OCI-LY7 (cell line): Measurements from ENCODE around the gene GALNT6. TPM values are rescaled to one million over a fixed set of nuclear protein-coding genes. Genes with fewer than 3 reads are reported as not detected.

Experiments
- BruUV-seq: library from RNA; stranded (reverse); fragments of 400-500 nt; replicated peaks from 2 replicates; lab custom pipeline; 2021; lab: Mats Ljungman, UMichigan
- CTCF ChIA-PET: fragments of 300-600 bp; sonication (Branson Sonifier 250); formaldehyde crosslinking; loops from one replicate; lab custom pipeline; 2022; ENCODE audit warnings: antibody characterized with exemption; ENCODE audit not compliant: unreplicated experiment; lab: Charles Lee
- POLR2A ChIA-PET: fragments of 300-600 bp; sonication (Branson Sonifier 250); formaldehyde crosslinking; loops from one replicate; lab custom pipeline; 2022; ENCODE audit warnings: antibody characterized with exemption; lab: Charles Lee
- DNase-seq: peaks from one replicate; pipeline ENCODE4 v3.0.0-alpha.2; 2015; ENCODE audit warnings: low spot score
- H2AFZ ChIP-seq: fragments of 200-600 bp; sonication (generic), shearing (Covaris generic); 2 replicates; pipeline ENCODE4 v1.6.1; 2014; ENCODE audit warnings: mild to moderate bottlenecking, antibody characterized with exemption, low read length, moderate library complexity
- H3K27ac ChIP-seq: fragments of 200-600 bp; sonication (generic); 2 replicates; pipeline ENCODE4 v1.5.1; 2014; ENCODE audit warnings: mixed run types, low read depth, mild to moderate bottlenecking, moderate library complexity, low read length, inconsistent platforms; ENCODE audit not compliant: poor library complexity, severe bottlenecking
- H3K36me3 ChIP-seq: fragments of 200-600 bp; sonication (generic); 2 replicates; pipeline ENCODE4 v1.6.1; 2014; ENCODE audit warnings: mild to moderate bottlenecking, antibody characterized with exemption, low read length, moderate library complexity, mixed read lengths; ENCODE audit not compliant: insufficient read depth
- H3K4me1 ChIP-seq: fragments of 200-600 bp; sonication (generic); 2 replicates; pipeline ENCODE4 v1.5.1; 2014; ENCODE audit warnings: mild to moderate bottlenecking, low read length; ENCODE audit not compliant: insufficient read depth, poor library complexity, severe bottlenecking
- H3K4me2 ChIP-seq: fragments of 200-600 bp; sonication (generic); 2 replicates; pipeline ENCODE4 v1.6.1; 2014; ENCODE audit warnings: mild to moderate bottlenecking, low read length
- H3K4me3 ChIP-seq: fragments of 200-600 bp; sonication (generic); 2 replicates; pipeline ENCODE4 v1.5.1; 2014; ENCODE audit warnings: mild to moderate bottlenecking, low read depth, low read length; ENCODE audit not compliant: poor library complexity, severe bottlenecking
- H3K79me2 ChIP-seq: fragments of 200-600 bp; sonication (generic); 2 replicates; pipeline ENCODE4 v1.6.1; 2016; ENCODE audit warnings: low read depth, mild to moderate bottlenecking, low read length, moderate library complexity, mixed read lengths; ENCODE audit not compliant: insufficient read depth
- H3K9me2 ChIP-seq: fragments of 200-600 bp; sonication (generic); 2 replicates; pipeline ENCODE4 v1.6.1; 2016; ENCODE audit warnings: mild to moderate bottlenecking, low read length, mixed read lengths; ENCODE audit not compliant: insufficient read depth
- H3K9me3 ChIP-seq: fragments of 200-600 bp; sonication (generic); 2 replicates; pipeline ENCODE4 v1.6.1; 2014; ENCODE audit warnings: mild to moderate bottlenecking, mixed run types, low read length, mixed read lengths
- H4K20me1 ChIP-seq: fragments of 200-600 bp; sonication (generic); 2 replicates; pipeline ENCODE4 v1.6.1; 2014; ENCODE audit warnings: mild to moderate bottlenecking, antibody characterized with exemption, low read length, moderate library complexity, mixed read lengths; ENCODE audit not compliant: insufficient read depth
- EZH2phosphoT487 ChIP-seq: fragments of 200-600 bp; sonication (generic); IDR thresholded peaks from 2 replicates; pipeline ENCODE4 v1.6.1; 2018; ENCODE audit warnings: low read depth, borderline replicate concordance, mild to moderate bottlenecking, mixed run types, antibody characterized with exemption, low read length, moderate library complexity, mixed read lengths
- intact Hi-C: fragments of 100-400 bp; cut with micrococcal nuclease; formaldehyde crosslinking; loops from one replicate; pipeline ENCODE4 v1.10.0; 2022; ENCODE audit not compliant: unreplicated experiment
- total RNA-seq, 2 experiments: library from RNA; depleted of rRNA in 1 of 2; stranded (reverse); fragments of >200 nt in 1 of 2; shearing (Covaris generic) in 1 of 2; gene quantifications; 2 replicates each; pipeline ENCODE4 v1.2.3, GENCODE V29; 2014 to 2022
- TF ChIP-seq, protein P1 (sequence below): fragments of 200-600 bp; sonication (generic); conservative IDR thresholded peaks from 2 replicates; pipeline ENCODE4 v1.5.1; 2014; ENCODE audit warnings: mild to moderate bottlenecking, antibody characterized with exemption, low read length, moderate library complexity, mixed read lengths

GALNT6 gene
- total RNA-seq, 2 experiments from 2014 or later, result 1.4 to 4.8 TPM

DNA sequence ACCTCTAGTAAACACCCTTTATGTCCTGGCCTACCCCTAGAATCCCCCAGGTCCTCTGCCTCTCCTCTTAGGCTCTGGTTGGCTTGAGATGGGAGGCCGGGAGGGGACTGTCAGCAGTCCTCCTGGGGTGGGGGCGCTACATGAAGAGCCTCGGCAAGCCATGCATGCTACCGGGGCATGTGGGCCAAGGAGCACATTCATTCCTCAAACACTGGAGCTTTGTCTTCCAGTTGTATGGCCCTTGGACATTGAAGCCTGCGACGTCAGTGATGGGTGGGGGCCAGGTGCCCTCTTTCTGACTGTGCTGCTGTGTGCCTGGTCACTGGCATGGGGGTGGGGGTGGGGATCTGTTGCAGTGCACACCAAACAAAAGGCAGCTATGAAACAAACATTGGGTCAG, 28.9 kb downstream of the GALNT6 start:
- H3K4me1 ChIP-seq, result peaks cover 8% of the 10 kb centered on the region
- H3K4me2 ChIP-seq, result no peak overlapping the region
- no peaks in the 10 kb centered on the region for H3K9me2 ChIP-seq
- BruUV-seq, result no TSS peak
- no peak for DNase-seq
- ChIA-PET CTCF (no interaction called here), POLR2A (interaction anchor here (0.6 kb wide), 1 partner anchor 14 kb away, joined by 4 read pairs; no protein-coding TSS in a partner anchor)
- no peaks in the 10 kb centered on the region for H3K9me3 ChIP-seq
- no peak overlapping the region for H3K4me3 ChIP-seq
- no peaks in the 10 kb centered on the region for H3K36me3 ChIP-seq
- no peaks in the 10 kb centered on the region for H4K20me1 ChIP-seq
- no peaks in the 10 kb centered on the region for H3K79me2 ChIP-seq
- no peak overlapping the region for H2AFZ ChIP-seq
- intact Hi-C loops, result no loop called here
- H3K27ac ChIP-seq, result no peak overlapping the region
- TF ChIP-seq, protein P1, sequence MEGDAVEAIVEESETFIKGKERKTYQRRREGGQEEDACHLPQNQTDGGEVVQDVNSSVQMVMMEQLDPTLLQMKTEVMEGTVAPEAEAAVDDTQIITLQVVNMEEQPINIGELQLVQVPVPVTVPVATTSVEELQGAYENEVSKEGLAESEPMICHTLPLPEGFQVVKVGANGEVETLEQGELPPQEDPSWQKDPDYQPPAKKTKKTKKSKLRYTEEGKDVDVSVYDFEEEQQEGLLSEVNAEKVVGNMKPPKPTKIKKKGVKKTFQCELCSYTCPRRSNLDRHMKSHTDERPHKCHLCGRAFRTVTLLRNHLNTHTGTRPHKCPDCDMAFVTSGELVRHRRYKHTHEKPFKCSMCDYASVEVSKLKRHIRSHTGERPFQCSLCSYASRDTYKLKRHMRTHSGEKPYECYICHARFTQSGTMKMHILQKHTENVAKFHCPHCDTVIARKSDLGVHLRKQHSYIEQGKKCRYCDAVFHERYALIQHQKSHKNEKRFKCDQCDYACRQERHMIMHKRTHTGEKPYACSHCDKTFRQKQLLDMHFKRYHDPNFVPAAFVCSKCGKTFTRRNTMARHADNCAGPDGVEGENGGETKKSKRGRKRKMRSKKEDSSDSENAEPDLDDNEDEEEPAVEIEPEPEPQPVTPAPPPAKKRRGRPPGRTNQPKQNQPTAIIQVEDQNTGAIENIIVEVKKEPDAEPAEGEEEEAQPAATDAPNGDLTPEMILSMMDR, result no peak

DNA sequence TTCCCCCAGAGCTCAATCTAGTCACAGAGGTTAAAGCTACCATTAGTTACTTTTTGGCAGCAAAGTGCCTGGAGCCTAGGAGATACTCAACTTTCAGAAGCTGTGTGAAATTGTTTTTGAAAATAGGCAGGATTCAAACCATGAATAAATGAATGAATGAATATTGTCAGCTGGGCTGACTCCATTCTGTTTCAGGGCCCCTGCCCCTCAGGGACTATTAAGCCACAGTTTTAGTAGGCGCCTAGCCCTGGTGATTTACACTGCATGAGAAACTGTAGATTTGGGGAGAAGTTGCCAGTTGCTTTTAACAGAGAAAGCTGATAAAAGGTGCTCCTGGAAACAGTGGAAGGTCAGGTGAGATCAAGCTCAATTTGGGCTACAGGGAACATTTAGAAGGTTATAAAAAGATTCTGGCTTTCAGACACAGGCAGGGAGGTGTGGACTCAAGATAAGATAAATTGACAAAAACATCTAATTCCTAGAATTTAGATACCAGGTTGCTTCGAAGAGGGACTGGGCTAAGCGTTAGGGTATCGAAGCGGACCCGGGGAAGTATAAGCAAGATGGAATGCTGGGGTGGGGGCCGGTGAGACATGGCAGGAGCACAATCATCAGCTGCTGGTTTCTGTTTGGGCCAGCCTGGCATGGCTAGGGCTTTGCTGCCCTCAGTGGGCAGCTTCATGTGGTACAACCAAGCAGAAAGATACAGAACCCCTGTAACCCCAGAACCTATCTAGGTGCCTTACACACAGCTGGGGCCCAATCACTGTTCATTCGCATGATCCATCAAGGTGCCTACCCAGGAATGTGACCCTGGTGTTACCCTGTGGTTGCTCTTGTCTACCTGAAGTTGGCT, 29.8 kb downstream of the GALNT6 start:
- Histone ChIP-seq H3K27ac (no peak overlapping the region), H3K4me2 (no peak overlapping the region), H2AFZ (no peak overlapping the region), H4K20me1 (no peaks in the 10 kb centered on the region), H3K4me3 (no peak overlapping the region), H3K36me3 (no peaks in the 10 kb centered on the region), H3K4me1 (peaks cover 13% of the 10 kb centered on the region), H3K79me2 (no peaks in the 10 kb centered on the region), H3K9me2 (no peaks in the 10 kb centered on the region), H3K9me3 (no peaks in the 10 kb centered on the region)
- POLR2A ChIA-PET, result no interaction called here
- TF ChIP-seq EZH2phosphoT487, result no peak
- TF ChIP-seq, protein P1, result no peak
- no peak for DNase-seq
- intact Hi-C loops, result no loop called here
- BruUV-seq, result no TSS peak
- CTCF ChIA-PET, result no interaction called here

DNA sequence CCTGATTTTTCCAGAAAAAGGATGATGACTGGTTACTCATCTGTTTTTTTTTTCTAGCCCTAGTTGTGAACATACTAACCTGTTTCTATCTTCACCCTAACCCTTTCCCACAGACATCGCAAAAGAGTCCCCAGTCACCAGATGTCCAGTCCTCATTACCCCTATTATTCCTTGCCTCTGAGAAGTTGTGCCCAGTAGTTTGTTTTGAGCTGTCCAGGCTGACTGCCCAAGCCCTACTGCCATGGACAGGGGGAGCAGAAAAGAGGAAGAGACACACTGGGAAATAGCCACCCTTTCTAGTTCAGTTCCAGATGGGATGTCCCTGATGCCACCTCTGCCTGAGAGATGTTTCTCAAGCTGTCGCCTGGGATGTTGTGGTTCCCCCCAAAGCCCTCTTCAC, 30.9 kb downstream of the GALNT6 start:
- no peak overlapping the region for H3K27ac ChIP-seq
- no peaks in the 10 kb centered on the region for H3K9me2 ChIP-seq
- no peak overlapping the region for H3K4me3 ChIP-seq
- ChIA-PET CTCF (interaction anchor here (1.0 kb wide), 1 partner anchor 9 kb away, joined by 3 read pairs; no protein-coding TSS in a partner anchor), POLR2A (no interaction called here)
- H2AFZ ChIP-seq, result no peak overlapping the region
- no peak for DNase-seq
- TF ChIP-seq, protein P1, result no peak
- no peak for TF ChIP-seq EZH2phosphoT487
- intact Hi-C loops, result no loop called here
- no TSS peak for BruUV-seq
- H3K4me2 ChIP-seq, result no peak overlapping the region
- no peaks in the 10 kb centered on the region for H4K20me1 ChIP-seq
- H3K4me1 ChIP-seq, result peaks cover 13% of the 10 kb centered on the region
- no peaks in the 10 kb centered on the region for H3K79me2 ChIP-seq
- no peaks in the 10 kb centered on the region for H3K36me3 ChIP-seq
- no peaks in the 10 kb centered on the region for H3K9me3 ChIP-seq
